GM18873 (cell line): ENCODE data around the gene ZNF598.
"Not testable (repeated sequence)": the region's sequence is repeated elsewhere in the genome, so short reads cannot be mapped to it uniquely, and the experiment has no call there.

Experiments
- ATAC-seq: cut with Tn5 transposase; IDR thresholded peaks from one replicate; pipeline ENCODE4 v1.9.1; 2021; ENCODE audit warnings: mild to moderate bottlenecking, moderate library complexity, moderate number of reproducible peaks; ENCODE audit not compliant: unreplicated experiment, low FRiP score

Gene ZNF598

DNA sequence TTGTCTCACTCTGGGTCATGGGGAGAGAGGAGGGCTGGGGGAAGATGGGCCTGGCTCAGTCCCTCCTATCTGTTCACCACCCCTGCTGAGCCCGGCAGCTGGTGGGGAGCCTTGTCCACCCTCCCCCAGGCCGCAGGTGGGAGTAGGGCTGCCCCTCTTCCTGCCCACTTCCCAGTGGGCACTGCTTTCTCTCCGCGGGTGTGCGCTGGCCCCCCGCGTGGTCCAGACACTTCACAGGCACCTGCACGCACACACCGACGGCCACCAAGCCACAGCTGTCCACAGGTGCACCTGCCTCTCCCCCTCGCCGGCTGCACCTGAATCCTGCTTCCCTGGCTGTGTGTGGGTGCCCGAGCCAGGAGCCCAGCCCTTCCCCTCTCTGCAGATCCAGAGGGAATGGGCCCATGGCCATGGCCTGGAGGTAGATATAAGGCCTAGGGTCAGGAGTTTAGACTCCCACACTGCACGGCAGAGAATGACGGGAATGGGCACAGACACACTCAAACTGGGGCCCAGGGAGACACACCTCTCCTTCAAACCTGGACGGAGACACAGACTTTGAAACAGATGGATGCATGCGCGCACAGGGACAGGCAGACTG is 19.1 kb upstream of the ZNF598 start:
- no peak for ATAC-seq

DNA sequence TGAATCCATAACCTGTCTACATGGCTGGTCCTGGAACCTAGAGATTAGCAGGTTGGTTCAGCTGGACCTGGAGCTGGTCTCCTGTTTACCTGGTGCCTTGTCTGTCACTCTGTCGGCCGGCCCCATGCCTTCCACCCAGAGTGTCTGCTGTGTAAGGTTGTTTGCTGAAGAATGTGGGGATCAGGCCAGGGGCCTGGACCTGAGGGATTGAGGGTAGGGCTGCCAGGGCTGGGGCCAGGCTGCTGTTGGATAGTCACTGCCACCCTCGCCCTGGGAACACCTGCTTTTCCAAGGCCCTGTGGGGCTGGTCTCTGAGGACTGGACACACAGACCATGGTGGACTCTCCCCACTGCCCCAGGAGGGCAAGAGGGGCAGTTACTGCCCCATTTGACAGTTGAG is 18.5 kb upstream of the ZNF598 start:
- no peak for ATAC-seq

DNA sequence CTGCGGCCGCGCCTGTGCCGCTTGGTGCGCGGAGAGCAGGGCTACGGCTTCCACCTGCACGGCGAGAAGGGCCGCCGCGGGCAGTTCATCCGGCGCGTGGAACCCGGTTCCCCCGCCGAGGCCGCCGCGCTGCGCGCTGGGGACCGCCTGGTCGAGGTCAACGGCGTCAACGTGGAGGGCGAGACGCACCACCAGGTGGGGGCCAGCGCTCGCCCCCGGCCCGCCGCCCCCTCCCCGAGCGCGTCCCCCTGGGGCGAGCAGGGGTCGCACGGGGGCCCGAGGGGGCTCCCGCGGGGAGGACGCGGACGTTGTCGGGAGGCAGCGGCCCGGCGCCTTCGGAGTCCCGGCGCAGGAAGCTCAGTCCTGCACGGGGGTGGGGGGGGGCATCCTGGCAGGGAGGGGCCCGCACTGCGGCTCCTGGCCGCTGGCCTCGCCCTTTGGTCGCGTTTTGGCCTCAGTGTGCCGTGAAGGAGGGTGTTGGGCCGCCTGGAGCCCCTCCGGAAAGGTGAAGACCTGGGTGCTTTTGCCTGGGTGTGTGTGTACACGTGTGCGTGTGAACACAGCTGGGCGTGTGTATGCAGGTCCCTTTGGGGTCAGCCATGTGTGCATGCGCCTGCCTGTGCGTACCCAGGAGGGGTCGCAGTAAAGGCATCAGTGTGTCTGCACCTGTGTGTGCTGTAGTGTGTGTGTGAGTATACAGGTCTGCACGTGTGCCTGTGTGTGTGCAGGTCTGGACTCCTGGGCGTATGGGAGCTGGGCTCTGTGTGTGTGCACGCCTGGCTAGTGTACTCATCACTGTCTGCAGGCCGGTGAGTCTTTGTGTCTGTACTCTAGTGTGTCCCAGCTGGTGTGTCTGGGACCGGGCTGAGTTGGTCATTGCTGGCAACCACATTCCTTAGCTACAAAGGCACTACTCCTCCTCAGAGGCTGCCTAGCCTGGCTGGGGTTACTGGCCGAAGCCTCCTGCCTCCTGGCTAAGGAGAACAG is 17.7 kb upstream of the ZNF598 start:
- no peak for ATAC-seq

DNA sequence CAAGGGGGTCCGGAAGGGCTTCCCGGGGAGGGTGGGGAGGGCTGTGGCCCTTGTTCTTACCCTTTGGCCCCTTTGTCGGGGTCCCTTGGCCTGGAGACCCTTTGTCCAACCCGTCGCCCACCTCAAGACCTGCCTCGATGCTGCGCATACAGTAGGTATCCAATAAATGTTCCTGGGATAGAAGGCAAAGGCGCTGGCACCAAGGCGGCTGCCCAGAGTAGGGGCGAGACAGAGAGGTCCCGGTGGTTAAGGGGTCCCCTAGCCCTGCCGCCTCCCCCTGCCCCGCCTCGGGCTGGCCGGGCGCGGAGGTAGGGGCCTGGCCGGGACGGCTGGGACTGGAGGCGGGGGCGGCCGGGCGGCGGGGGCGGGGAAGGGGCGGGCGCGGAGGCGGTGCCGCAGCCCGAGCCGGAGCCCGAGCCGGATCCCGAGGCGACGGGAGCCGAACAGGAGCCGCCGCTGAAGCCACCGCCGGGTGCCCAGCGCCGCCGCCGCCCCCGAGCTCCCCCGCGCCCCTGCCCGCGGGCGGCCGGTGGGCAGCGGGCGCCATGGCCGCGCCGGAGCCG is 16.9 kb upstream of the ZNF598 start, which contains the start of gene NHERF2:
Gene NHERF2 (plus strand): TSS at position 442 of the 563 bp plus-strand sequence. CDS start 104 bp downstream, at position 546.
- no peak for ATAC-seq

DNA sequence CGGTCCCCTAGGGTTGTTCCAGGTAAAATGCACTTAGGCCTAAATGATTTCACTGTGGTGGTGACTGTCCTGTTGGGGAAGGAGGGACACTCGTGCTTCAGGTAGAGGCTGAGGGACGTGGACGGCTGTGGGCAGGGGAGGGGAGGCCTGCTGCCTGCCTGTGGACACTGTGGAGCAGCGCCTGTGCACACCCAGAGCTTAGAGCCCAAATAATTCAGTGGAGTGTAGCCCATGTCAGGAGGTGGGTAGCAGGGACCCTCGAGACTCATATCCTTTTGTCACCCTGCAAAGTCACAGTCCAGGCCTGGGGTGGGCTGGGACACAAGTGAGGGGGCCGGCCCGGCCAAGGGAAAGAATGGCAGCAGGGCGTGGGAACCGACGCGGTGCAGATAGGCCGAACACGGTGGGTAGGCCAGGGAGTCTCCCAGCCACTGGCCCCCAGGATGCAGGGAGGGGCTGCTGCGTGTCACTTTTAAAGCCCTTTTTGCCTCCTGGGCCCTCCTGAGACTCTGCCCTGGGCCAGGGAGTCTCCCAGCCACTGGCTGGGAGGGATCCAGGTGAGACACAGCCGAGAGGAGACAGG is 16.3 kb upstream of the ZNF598 start:
- ATAC-seq, result no peak

DNA sequence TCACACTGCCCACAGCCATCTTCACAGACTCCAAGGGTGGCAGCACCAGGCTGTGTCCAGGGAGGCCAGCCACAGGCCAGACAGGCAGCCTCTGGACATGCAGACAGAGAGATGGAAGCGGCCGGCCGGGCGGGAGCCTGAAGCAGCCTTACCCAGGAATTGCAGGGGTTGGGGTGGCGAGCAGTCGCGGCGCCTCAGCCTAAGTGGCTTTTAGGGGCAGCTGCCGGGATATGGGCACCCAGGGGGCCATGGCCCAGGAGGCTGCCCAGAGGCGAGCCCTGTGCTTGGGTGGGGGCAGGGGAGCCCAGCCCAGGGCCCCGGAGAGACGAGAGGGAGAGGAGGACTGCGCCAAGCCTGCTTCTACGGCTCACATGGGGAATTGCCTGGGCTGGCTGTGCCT is 15.6 kb upstream of the ZNF598 start:
- ATAC-seq, result no peak

DNA sequence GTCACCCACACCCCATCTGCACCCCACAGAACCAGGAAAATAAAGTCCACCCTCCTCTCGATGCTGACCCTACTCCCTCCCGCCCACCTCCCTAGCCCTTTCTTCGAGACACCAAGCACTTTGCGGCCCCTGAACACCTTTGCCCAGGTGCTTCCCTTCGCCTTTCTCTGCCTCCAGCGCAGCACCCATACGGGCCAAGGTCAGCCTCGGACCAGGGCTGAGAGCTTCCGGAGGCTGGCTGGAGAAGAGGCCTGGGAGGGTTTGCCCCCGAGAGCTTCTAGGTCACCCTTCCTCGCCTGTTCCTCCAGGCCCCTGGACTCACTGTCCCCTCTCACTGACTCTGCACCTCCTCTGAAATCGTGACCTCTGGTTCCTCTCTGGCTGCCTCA is 14.4 kb upstream of the ZNF598 start:
- ATAC-seq, result no peak

DNA sequence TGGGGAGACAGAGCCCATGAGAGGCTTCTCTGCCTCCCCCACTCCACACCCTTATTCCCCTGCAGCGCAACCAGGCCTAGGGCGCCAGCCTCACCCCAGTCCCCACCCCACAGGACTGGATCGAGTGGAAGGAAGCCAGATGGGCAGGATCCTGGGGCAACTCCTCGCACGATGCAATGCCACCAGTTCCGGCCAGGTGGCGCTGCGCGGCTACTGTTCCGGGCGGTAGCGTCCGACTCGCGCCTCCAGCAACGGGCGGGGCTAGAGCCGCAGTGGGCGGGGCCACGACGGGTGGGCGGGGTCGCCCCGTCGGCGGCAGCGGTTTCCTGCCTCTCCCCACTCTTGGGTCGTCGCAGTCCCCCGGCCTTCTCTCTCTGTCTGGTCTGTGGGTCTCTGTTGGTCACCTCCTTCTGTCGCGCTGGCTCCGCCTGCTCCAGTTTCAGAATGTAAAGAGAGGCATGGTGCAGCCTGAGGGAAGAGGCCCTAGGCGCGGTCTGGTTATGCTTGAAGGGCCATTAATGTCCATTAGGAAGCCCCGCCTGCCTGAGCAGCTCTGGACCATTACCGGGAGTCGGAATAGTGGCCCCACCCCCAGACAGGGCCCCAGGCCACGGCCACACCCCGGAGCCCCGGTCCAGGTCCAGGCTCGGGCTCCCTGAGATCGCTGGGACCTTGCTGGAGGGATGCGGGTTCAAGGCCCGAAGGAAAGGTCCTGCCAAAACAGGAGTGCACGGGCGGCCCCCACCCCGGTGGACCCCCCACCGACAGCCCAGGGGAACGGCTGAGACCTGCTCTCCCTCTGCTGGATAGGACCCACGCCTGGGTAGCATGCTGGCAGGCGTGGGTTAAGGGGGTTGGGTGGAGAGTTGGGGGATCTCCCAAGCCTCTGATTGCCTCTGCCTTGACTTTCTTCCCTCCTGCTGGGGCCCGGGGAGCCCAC is 13.7 kb upstream of the ZNF598 start:
- ATAC-seq, result peak; percentile 71

DNA sequence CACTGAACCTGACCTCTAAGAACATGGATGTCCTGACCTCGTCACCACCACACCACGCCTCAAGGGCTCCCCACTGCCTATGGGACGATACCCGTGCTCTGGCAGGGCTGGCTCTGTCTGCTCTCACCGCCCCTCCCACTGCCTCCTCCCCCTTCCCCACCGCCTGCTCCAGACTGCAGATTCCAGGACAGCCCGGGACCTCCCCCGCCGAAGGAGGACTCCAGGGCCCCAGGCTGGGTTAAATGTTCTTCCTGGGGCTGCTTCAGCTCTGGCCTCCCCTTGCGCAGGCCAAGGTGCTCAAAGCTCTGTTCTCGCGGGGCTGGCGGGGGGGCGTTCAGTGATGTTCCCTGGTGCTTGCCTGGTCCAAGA is 13.1 kb upstream of the ZNF598 start:
- ATAC-seq, result no peak

DNA sequence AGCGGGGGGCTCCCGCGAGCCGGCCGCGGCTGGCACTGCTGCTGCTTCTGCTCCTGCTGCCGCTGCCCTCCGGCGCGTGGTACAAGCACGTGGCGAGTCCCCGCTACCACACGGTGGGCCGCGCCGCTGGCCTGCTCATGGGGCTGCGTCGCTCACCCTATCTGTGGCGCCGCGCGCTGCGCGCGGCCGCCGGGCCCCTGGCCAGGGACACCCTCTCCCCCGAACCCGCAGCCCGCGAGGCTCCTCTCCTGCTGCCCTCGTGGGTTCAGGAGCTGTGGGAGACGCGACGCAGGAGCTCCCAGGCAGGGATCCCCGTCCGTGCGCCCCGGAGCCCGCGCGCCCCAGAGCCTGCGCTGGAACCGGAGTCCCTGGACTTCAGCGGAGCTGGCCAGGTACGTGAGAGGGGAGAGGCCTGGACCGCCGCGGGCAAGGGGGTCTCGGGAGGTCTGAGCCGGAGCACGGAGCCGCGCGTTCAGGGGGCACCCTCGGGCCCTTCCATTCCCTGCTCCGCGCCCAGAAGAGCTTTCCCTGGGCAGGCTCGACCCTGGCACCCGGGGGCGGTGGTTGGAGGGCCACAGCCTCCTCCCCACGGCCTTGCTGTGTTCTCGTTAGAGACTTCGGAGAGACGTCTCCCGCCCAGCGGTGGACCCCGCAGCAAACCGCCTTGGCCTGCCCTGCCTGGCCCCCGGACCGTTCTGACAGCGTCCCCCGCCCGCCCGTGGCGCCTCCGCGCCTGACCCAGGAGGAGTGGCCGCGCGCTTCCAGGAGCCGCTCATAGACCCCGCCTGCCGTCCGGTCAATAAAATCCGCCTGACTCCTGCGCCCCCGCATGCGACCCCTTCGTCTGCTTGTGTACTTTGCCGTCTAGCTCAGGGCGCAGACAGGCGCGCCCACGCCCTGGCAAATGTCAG is 10.6 kb upstream of the ZNF598 start:
- ATAC-seq, result no peak

DNA sequence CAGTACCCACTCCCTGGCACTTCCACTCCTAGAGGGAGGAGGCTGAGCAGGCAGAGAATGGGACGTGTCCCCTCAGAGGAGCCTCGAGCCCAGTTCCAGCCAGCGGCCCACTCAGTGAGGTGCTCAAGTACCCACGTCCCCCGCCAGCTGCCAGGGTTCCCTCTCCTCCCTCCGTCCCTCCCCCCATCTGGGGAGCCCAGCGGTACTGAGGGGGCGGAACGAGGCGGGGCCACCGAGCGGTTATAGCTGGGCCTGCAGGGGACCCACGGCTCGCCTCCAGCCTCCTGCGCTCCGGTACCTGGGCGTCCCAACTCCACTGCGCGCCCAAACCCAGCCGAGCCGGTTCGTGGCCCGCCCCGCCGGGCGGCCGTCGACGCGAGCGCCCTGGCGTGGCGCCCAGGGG is 9.9 kb upstream of the ZNF598 start, which contains the start of gene NPW:
Gene NPW (plus strand): TSS at position 268 of the 403 bp plus-strand sequence.
- no peak for ATAC-seq

DNA sequence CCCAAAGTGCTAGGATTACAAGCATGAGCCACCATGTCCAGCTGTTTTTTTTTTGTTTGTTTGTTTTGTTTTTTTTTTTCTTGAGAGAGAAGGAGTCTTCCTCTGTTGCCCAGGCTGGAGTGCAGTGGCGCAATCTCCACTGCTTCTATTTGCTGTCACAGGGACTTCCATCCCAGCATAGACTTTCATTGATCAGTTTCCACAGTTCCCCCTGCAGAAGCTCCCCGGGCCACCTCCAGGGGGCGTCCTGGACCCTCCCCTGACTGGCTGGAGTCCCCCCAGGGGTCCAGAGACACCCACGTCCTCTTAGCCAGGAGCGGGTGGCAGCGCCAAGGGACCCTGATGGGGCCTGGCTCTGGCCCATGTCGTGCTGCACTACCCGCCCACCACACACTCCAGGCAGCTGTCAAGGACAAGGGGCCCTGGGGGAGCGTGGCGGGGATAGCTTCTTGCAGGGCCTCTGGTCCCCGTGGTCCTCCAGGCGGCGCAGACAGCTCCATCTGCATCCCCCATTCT is 6.8 kb upstream of the ZNF598 start:
- no peak for ATAC-seq

DNA sequence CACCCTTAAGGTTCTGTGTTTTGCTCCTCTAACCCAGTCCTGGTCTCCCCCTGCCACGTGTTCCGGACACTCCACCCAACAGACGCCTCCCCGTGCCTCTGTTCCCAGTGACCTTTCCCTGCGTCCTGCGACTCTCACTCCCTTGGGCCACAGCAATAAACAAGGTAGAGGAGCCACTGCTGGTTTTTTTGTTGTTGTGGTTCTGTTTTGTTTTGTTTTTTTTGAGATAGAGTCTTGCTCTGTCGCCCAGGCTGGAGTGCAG is 6.3 kb upstream of the ZNF598 start:
- no peak for ATAC-seq

DNA sequence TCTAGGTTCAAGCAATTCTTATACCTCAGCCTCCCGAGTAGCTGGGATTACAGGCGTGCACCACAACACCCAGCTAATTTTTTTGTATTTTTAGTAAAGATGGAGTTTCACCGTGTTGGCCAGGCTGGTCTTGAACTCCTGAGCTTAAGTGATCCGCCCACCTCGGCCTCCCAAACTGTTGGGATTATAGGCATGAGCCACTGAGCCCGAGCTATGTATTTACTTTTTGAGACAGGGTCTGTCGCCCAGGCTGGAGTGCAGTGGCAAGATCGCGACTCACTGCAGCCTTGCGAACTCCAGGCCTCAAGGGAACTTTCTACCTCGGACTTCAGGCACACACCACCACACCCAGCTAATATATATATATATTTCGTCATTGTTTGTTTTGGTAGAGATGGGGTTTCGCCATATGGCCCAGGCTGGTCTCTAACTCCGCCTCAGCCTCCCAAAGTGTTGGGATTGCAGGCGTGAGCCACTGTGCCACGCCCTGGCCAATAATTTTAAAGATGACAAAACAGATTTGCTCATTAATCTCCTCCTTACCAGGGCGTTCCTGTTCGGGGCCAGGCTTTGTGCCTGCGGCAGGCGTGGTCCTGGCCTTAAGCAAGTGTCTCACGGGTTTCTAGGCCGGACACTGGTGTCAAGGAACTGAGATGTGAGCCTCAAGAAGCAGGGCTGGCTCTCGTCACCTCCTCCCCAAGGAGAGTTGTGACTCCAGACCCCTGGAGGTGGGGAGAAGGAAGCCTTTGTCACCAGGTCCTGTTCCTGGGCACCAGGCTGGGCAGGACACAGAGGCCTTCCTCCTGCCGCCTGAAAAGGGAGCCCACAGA is 5.7 kb upstream of the ZNF598 start:
- ATAC-seq, result no peak

DNA sequence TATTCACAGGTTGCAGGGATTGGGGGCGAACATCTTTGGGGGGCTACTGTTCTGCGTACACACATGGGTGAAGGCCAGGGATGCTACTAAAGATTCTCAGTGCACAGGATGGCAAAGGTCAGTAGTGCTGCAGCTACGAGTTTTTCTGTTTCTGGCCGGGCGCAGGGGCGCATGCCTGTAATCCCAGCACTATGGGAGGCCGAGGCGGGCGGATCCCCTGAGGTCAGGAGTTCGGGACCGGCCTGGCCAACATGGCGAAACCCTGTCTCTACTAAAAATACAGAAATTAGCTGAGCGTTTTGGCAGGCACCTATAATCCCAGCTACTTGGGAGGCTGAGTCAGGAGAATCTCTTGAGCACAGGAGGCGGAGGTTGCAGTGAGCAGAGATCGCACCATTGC is 3.9 kb upstream of the ZNF598 start:
- ATAC-seq, result no peak

DNA sequence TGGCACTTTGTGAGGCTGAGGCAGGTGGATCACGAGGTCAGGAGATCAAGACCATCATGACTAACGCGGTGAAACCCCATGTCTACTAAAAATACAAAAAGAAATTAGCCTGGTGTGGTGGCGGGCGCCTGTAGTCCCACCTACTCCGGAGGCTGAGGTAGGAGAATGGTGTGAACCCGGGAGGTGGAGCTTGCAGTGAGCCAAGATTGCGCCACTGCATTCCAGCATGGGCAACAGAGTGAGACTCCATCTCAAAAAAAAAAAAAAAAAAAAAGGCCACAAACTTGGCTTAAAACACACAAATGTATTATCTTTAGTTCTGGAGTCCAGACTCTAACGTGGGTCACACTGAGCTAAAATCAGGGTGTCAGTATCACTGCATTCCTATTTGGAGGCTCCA is 2.1 kb upstream of the ZNF598 start:
- not testable (repeated sequence) for ATAC-seq

DNA sequence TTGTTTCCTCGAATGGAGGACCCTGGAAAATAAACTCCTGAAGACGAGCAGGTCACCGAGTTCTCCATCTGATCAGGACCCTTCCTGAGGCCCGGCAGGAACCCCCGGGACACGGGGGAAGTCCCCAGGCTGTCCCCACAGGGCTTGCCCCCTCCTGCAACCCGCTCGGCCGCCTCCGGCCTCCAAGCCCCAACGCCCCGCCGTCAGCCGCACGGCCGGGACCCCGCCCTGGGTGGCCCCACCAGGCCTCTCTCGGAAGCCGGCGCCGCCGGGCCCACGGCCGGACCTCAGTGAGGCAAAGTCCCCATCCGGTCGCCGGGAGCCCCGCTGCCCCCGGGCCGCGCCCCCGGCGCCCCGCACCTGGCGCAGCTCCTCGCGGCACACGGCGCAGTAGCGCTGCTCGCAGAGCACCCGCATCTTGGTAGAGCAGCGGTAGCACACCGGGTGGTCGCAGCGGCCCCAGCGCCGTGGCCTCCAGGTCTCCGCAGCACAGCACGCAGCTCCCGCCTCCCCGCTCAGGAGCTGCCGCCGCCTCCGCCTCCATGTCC is 383 bp downstream of the ZNF598 start:
- ATAC-seq, result no peak

DNA sequence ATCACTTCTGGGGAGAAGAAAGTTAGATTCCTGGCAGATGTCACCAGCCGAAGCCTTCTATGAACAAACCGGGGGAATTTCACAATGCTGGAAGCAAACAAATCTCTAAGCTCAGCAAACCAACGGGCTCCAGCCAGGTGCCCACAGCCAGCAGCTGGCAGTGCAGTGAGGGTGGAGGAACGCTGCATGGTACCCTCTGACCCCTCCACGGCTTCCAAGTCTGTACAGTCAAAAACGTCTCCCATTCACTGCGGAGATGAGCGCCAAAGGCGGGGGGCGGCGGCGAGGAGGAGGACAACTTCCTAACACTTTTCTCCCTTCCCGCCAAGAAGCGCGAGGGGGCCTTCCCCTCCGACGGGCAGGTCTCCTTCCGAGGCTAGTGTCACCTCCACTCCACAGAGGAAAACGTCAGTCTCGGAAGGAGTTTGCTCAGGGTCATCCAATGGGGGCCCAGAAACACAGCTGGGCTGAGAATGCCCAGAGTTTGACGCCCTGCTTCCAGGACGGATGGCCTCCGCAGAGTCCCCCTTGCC is 924 bp downstream of the ZNF598 start:
- ATAC-seq, result no peak
